Measurements from ENCODE around the gene ZC3H7A. TPM values are rescaled to one million over a fixed set of nuclear protein-coding genes. Genes with fewer than 3 reads are reported as not detected.

The ZC3H7A gene
- total RNA-seq, 1 donor from 2014 or later: 66.3 TPM

- no peaks in the 10 kb centered on the region for H3K9me3 ChIP-seq
- peaks cover 46% of the 10 kb centered on the region for H3K4me1 ChIP-seq
- H3K27me3 ChIP-seq (ENCODE audit: low read depth): no peaks in the 10 kb centered on the region
- TF ChIP-seq CTCF (IDR thresholded peaks at IDR 0.05): no peak
- ATAC-seq: peak; percentile 39 to 52
- H3K27ac ChIP-seq: peak overlapping the region; percentile 99
- DNase-seq: peak; percentile 76
- peak overlapping the region; percentile 93 for H3K4me3 ChIP-seq
- peaks cover 18% of the 10 kb centered on the region for H3K36me3 ChIP-seq
- intact Hi-C loops (cut with DNase I): no loop called here
Observed at GRCh38 chr16:11742093-11742535, 54.9 kb downstream of the ZC3H7A start.

DNA sequence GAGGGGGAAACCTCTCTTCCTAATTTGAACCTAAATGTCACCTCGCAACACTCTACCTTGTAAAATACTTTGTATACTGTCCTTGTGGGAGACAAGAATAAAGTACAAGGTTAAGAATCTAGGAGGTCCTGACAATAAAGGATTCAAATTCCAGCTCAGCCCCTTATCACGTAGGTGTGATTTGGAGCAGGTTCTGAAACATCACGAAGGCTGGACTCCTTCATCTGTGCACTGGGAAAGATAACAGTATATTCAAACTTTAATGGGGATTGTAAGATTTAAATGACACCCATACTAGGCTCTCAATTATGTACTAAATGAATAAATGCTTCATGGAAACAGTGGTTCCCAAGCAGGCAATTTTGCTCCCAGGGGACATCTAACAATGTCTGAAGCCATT, 56.5 kb downstream of the ZC3H7A start:
- ATAC-seq (no peak), DNase-seq (no peak)
- Histone ChIP-seq H3K4me3 (peak overlapping the region; percentile 93), H3K9me3 (no peaks in the 10 kb centered on the region), H3K27me3 (ENCODE audit: low read depth) (no peaks in the 10 kb centered on the region), H3K27ac (peak overlapping the region; percentile 99), H3K36me3 (peaks cover 33% of the 10 kb centered on the region), H3K4me1 (peaks cover 60% of the 10 kb centered on the region)
- intact Hi-C loops (cut with DNase I): no loop called here
- no peak for TF ChIP-seq CTCF (IDR thresholded peaks at IDR 0.05)

GRCh38 chr16:11738742-11739544, 58.1 kb downstream of the ZC3H7A start:
- H3K4me3 ChIP-seq: peak overlapping the region; percentile 93
- no peak for DNase-seq
- no peaks in the 10 kb centered on the region for H3K9me3 ChIP-seq
- ATAC-seq: no peak
- H3K4me1 ChIP-seq: peaks cover 76% of the 10 kb centered on the region
- peaks cover 49% of the 10 kb centered on the region for H3K36me3 ChIP-seq
- no peak overlapping the region for H3K27ac ChIP-seq
- TF ChIP-seq CTCF (IDR thresholded peaks at IDR 0.05): no peak
- intact Hi-C loops (cut with DNase I): no loop called here
- no peaks in the 10 kb centered on the region for H3K27me3 ChIP-seq (ENCODE audit: low read depth)

DNA sequence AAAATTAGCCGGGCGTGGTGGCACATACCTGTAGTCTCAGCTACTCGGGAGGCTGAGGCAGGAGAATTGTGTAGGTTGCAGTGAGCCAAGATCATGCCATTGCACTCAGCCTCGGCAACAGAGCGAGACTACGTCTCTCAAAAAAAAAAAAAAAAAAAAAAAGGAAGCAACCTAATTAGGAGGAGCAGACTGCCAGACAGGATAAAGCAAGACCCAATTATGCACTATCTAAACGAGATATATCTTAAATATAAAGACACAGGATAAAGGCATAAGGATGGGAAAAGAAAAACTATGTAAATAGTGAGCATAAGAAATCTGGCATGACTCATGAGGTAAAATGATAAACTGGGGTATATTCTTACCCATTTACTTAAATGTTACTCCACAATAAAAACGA, 59.3 kb downstream of the ZC3H7A start:
- Histone ChIP-seq H3K27ac (no peak overlapping the region), H3K36me3 (peaks cover 62% of the 10 kb centered on the region), H3K9me3 (no peaks in the 10 kb centered on the region), H3K27me3 (ENCODE audit: low read depth) (no peaks in the 10 kb centered on the region), H3K4me3 (no peak overlapping the region), H3K4me1 (peaks cover 80% of the 10 kb centered on the region)
- DNase-seq (no peak), ATAC-seq (no peak)
- intact Hi-C loops (cut with DNase I): no loop called here
- no peak for TF ChIP-seq CTCF (IDR thresholded peaks at IDR 0.05)

GRCh38 chr16:11736903-11737302, 60.2 kb downstream of the ZC3H7A start:
- TF ChIP-seq CTCF (IDR thresholded peaks at IDR 0.05): no peak
- H3K36me3 ChIP-seq: peaks cover 70% of the 10 kb centered on the region
- ATAC-seq (no peak), DNase-seq (no peak)
- H3K27me3 ChIP-seq (ENCODE audit: low read depth): no peaks in the 10 kb centered on the region
- H3K4me1 ChIP-seq: peaks cover 87% of the 10 kb centered on the region
- intact Hi-C loops (cut with DNase I): no loop called here
- no peaks in the 10 kb centered on the region for H3K9me3 ChIP-seq
- H3K4me3 ChIP-seq: no peak overlapping the region
- H3K27ac ChIP-seq: no peak overlapping the region
